ENCODE measurements around the gene LRTM2. TPM values are rescaled to one million over a fixed set of nuclear protein-coding genes. Genes with fewer than 3 reads are reported as not detected.

Gene LRTM2
- total RNA-seq, 2 donors from 2014 or later: not detected

DNA sequence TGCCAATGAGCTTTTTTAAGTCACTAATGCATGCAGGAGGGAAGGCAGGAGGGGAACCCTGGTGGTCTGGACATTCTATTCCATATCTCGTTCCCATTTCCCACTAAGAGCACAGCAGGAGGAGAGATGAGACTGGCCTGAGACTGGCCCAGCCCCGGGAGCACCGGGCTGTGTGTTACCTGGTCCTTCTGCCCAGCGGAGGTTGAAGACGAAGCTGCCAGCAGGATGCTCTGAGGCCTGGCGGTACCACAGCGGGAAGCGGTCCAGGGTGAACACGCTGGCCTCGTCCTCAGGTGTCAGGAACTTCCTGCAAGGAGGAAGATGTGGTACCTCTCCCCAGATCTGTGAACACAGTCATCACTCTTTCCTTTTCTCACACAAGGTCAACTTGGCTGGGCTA lies 23.9 kb downstream of the LRTM2 start:
- no peak overlapping the region for H3K4me3 ChIP-seq
- H3K27ac ChIP-seq: no peak overlapping the region
- no peaks in the 10 kb centered on the region for H3K36me3 ChIP-seq (replicated peaks in 1 of 2; ENCODE audit: insufficient read depth in 1 of 2, low read depth in 2 of 2)
- no peaks in the 10 kb centered on the region for H3K27me3 ChIP-seq
- DNase-seq (peak in 1 of 4 donors; percentile 5), ATAC-seq (no peak)
- TF ChIP-seq, protein P1, sequence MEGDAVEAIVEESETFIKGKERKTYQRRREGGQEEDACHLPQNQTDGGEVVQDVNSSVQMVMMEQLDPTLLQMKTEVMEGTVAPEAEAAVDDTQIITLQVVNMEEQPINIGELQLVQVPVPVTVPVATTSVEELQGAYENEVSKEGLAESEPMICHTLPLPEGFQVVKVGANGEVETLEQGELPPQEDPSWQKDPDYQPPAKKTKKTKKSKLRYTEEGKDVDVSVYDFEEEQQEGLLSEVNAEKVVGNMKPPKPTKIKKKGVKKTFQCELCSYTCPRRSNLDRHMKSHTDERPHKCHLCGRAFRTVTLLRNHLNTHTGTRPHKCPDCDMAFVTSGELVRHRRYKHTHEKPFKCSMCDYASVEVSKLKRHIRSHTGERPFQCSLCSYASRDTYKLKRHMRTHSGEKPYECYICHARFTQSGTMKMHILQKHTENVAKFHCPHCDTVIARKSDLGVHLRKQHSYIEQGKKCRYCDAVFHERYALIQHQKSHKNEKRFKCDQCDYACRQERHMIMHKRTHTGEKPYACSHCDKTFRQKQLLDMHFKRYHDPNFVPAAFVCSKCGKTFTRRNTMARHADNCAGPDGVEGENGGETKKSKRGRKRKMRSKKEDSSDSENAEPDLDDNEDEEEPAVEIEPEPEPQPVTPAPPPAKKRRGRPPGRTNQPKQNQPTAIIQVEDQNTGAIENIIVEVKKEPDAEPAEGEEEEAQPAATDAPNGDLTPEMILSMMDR (IDR thresholded peaks at IDR 0.05): no peak
- no peak for TF ChIP-seq POLR2A (IDR thresholded peaks at IDR 0.05)
- 56 to 60% methylated on average over 9 to 10 of the region's 10 CpGs for WGBS, 2 donors
- H3K9me3 ChIP-seq: no peaks in the 10 kb centered on the region
- intact Hi-C loops (cut with DNase I): no loop called here
- no peaks in the 10 kb centered on the region for H3K4me1 ChIP-seq

DNA sequence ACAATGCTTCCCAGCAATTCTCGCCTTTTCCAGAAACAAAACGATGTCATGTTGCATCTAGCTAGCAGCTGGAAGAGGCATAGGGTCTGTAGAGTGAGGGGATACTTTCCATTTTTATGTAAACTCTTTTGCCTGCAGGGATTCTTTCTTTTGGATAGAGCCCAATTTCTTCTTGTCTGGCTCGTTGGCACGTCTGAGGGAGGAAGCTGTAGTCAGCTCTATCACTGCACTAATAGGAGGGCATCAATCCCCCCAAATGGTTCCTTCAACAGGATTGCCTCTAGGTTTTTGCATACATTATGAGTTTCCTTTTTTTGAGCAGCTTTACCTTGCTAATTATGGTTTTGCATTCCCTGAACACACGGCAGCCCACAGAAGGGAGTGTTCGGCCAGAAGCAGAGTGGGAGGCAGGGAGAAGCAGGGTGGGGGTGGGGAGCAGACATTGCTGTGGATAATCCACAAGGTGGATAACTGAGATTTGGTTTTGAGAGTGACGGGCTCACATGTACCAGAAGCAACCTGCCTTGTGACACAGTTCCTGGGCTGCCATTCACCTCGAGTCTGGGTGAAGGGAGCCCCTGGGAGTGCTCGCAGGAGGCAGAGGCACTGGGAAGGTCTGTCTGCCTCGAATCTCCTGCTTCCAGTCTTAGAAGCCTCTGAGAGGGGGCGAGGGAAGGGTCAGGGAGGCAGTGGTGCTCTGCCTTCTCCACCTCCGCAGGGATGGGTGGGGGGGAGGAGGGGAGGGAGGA lies 24.5 kb downstream of the LRTM2 start:
- Histone ChIP-seq H3K27ac (no peak overlapping the region), H3K9me3 (no peaks in the 10 kb centered on the region), H3K4me1 (no peaks in the 10 kb centered on the region), H3K36me3 (replicated peaks in 1 of 2; ENCODE audit: insufficient read depth in 1 of 2, low read depth in 2 of 2) (no peaks in the 10 kb centered on the region), H3K4me3 (no peak overlapping the region), H3K27me3 (no peaks in the 10 kb centered on the region)
- intact Hi-C loops (cut with DNase I): no loop called here
- TF ChIP-seq POLR2A (IDR thresholded peaks at IDR 0.05): no peak
- TF ChIP-seq, protein P1 (IDR thresholded peaks at IDR 0.05): no peak
- no peak for ATAC-seq
- no peak for DNase-seq
- WGBS, 2 donors: 38 to 40% methylated on average over 12 of the region's 12 CpGs

DNA sequence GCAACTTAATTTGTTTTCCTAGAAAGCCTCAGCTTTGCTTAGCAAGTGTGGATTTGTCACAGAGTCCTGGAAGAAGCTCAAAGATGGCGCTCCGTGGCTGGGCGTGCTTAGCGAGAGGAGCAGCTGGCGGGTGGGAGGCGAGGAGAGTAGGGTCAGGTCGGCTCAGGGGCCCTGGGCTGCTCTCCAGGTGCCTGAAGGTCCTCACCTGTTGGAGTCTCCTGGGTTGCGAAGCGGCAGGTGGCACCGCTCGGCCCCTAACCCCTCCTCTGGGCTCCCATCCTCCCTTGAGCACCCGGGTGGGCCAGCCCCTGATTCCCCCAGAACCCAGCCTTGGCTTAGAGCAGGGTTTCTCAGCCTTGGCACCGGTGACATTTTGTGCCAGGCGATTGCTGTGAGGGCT lies 25.1 kb downstream of the LRTM2 start:
- Histone ChIP-seq H3K4me1 (no peaks in the 10 kb centered on the region), H3K27ac (no peak overlapping the region), H3K27me3 (no peaks in the 10 kb centered on the region), H3K9me3 (no peaks in the 10 kb centered on the region), H3K4me3 (no peak overlapping the region), H3K36me3 (replicated peaks in 1 of 2; ENCODE audit: insufficient read depth in 1 of 2, low read depth in 2 of 2) (no peaks in the 10 kb centered on the region)
- WGBS, 2 donors: 70 to 75% methylated on average over 14 of the region's 14 CpGs
- ATAC-seq: no peak
- DNase-seq: peak in 2 of 4 donors; percentile 1 to 6
- no peak for TF ChIP-seq POLR2A (IDR thresholded peaks at IDR 0.05)
- TF ChIP-seq, protein P1 (IDR thresholded peaks at IDR 0.05): no peak
- intact Hi-C loops (cut with DNase I): no loop called here

DNA sequence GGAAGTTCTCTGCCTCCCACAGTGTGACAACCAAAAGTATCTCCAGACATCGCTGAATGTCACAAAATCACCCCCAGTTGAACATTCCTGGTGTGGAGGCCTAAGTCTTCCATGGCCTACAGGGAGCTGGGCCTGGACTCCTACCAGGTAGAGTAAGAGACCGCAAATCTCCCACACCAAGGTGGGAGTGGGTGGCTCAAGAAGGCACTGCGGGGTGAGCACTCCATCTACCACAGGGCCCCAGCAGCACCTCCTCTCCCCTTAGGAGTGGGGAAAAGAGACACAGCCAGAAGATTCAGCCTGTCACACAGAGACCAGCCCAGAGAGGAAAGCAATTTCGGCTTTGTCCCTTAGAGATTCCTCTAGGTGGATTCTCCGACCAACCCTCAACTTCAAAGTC lies 25.5 kb downstream of the LRTM2 start:
- H3K27me3 ChIP-seq: no peaks in the 10 kb centered on the region
- no peaks in the 10 kb centered on the region for H3K4me1 ChIP-seq
- H3K9me3 ChIP-seq: no peaks in the 10 kb centered on the region
- ATAC-seq (no peak), DNase-seq (no peak)
- H3K36me3 ChIP-seq (replicated peaks in 1 of 2; ENCODE audit: insufficient read depth in 1 of 2, low read depth in 2 of 2): no peaks in the 10 kb centered on the region
- intact Hi-C loops (cut with DNase I): no loop called here
- 87 to 91% methylated on average over 5 of the region's 5 CpGs for WGBS, 2 donors
- no peak overlapping the region for H3K4me3 ChIP-seq
- H3K27ac ChIP-seq: no peak overlapping the region
- no peak for TF ChIP-seq POLR2A (IDR thresholded peaks at IDR 0.05)
- TF ChIP-seq, protein P1 (IDR thresholded peaks at IDR 0.05): no peak

Data from body of pancreas (tissue), 4 donors.